ENCODE measurements around the gene RBBP8.
A peak's percentile ranks its signal among the peaks of the same experiment; 100 is the strongest.

The RBBP8 gene

DNA sequence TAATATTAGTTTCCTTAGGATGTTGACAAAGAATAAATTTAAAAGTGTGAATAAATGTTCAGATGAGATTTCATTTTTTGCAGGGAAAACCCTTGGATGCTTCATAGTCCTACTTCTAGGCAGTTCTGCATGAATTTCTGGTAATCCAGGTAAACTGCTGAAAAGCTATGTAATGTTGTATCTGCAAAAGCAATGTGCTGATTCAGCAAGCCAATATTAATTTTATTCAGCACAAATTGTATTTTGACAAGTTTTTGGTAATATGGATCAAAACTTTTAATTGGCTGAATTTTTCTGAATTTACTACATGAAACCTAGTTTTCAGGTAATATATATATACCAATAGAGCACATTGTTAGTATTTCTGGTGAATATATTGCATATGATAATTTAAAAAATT is 17.8 kb upstream of the RBBP8 start:
- no peak for DNase-seq (ENCODE audit: low read depth)
- Histone ChIP-seq H3K9ac (ENCODE audit: low read length) (no peak overlapping the region), H3K9me3 (ENCODE audit: control insufficient read depth, low read length) (no peaks in the 10 kb centered on the region), H3K36me3 (ENCODE audit: control insufficient read depth, insufficient read depth, low read length, severe bottlenecking) (no peaks in the 10 kb centered on the region), H3K27me3 (replicated peaks; ENCODE audit: control insufficient read depth, insufficient read depth, low read length) (no peaks in the 10 kb centered on the region), H3K4me3 (ENCODE audit: low read length) (no peak overlapping the region), H3K4me1 (ENCODE audit: control insufficient read depth, insufficient read depth, low read length) (peaks cover 14% of the 10 kb centered on the region)

DNA sequence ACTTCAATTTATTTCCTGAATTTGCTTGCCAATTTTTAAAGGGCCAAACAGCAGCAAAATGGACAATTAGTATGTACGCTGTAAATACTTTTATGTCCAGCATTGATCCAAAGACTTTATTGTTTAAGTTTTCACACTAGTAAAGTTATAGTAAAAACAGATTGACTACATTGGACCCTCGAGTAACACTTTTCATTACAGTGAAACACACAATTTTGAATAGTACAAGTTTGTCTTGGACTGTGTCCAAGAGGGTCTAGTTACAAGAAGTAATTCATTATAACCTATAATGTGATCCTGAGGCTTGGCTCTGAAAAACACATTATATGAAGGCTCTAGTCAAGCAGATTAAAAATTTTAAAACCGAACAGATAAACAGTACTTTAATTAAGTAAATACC is 11.4 kb upstream of the RBBP8 start:
- Histone ChIP-seq H3K9me3 (ENCODE audit: control insufficient read depth, low read length) (no peaks in the 10 kb centered on the region), H3K4me3 (ENCODE audit: low read length) (no peak overlapping the region), H3K9ac (ENCODE audit: low read length) (no peak overlapping the region)

DNA sequence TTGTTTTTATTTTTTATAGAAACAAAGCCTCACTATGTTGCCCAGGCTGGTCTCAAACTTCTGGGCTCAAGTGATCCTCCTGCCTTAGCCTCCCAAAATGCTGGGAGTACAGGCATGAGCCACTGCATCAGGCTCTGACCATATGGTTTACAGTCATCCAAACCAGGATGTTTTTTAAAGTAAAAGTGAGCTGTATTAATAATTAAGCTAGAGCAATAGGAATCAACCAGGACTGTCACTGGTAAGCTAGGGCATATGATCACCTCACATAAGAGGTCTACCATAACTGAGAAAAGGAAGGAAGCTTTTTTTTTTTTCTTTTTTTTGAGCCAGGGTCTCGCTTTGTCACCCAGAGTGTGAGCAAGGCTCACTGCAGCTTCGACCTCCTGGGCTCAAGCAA is 8.5 kb upstream of the RBBP8 start:
- H3K9ac ChIP-seq (ENCODE audit: low read length), result no peak overlapping the region
- H3K27me3 ChIP-seq (replicated peaks; ENCODE audit: control insufficient read depth, insufficient read depth, low read length), result no peaks in the 10 kb centered on the region
- DNase-seq (ENCODE audit: low read depth), result no peak
- no peaks in the 10 kb centered on the region for H3K9me3 ChIP-seq (ENCODE audit: control insufficient read depth, low read length)
- H3K36me3 ChIP-seq (ENCODE audit: control insufficient read depth, insufficient read depth, low read length, severe bottlenecking), result no peaks in the 10 kb centered on the region
- H3K4me3 ChIP-seq (ENCODE audit: low read length), result no peak overlapping the region
- no peaks in the 10 kb centered on the region for H3K4me1 ChIP-seq (ENCODE audit: control insufficient read depth, insufficient read depth, low read length)

More for the DNA sequence above, 11.4 kb upstream of the RBBP8 start:
- no peak for DNase-seq (ENCODE audit: low read depth)
- Histone ChIP-seq H3K36me3 (ENCODE audit: control insufficient read depth, insufficient read depth, low read length, severe bottlenecking) (no peaks in the 10 kb centered on the region), H3K27me3 (replicated peaks; ENCODE audit: control insufficient read depth, insufficient read depth, low read length) (no peaks in the 10 kb centered on the region), H3K4me1 (ENCODE audit: control insufficient read depth, insufficient read depth, low read length) (no peaks in the 10 kb centered on the region)

DNA sequence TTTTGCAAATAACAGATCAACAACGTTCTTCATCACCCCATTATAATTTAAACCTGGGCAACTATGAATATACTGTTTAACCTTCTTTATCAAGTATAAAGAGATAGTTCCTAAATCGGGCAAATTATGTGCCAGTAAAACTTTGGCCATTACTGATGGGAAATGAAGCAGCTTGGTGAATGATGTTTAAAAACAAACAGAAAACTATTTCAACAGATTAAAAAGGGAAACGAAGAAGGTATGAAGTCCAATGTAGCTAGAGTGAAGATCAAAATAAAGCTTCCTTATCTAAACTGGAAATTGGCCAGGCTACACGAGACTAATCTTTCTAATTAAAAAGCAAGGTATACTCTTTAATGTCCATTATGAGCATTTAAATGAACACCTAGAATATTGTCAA is 6.7 kb upstream of the RBBP8 start:
- Histone ChIP-seq H3K9ac (ENCODE audit: low read length) (no peak overlapping the region), H3K4me3 (ENCODE audit: low read length) (no peak overlapping the region), H3K36me3 (ENCODE audit: control insufficient read depth, insufficient read depth, low read length, severe bottlenecking) (no peaks in the 10 kb centered on the region), H3K9me3 (ENCODE audit: control insufficient read depth, low read length) (no peaks in the 10 kb centered on the region), H3K4me1 (ENCODE audit: control insufficient read depth, insufficient read depth, low read length) (no peaks in the 10 kb centered on the region), H3K27me3 (replicated peaks; ENCODE audit: control insufficient read depth, insufficient read depth, low read length) (no peaks in the 10 kb centered on the region)
- no peak for DNase-seq (ENCODE audit: low read depth)

DNA sequence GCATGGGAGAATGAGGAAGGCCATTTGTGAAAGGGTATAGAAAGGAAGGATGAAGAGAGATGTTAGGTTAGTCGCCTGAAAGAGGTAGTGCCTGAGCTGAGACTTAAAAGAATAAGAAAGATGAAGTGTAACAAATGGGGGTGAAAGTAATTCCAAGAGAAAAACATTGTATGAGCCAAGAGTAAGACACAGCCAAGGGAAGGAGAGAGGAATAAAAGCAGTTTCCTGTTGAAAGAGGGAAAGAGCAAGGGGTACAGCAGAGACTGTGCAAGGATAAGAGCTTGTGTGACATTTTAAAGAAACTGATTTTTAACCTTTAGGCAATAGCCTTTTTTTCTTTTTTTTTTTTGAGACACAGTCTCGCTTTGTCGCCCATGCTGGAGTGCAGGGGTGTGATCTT is 4.8 kb upstream of the RBBP8 start:
- no peaks in the 10 kb centered on the region for H3K36me3 ChIP-seq (ENCODE audit: control insufficient read depth, insufficient read depth, low read length, severe bottlenecking)

DNA sequence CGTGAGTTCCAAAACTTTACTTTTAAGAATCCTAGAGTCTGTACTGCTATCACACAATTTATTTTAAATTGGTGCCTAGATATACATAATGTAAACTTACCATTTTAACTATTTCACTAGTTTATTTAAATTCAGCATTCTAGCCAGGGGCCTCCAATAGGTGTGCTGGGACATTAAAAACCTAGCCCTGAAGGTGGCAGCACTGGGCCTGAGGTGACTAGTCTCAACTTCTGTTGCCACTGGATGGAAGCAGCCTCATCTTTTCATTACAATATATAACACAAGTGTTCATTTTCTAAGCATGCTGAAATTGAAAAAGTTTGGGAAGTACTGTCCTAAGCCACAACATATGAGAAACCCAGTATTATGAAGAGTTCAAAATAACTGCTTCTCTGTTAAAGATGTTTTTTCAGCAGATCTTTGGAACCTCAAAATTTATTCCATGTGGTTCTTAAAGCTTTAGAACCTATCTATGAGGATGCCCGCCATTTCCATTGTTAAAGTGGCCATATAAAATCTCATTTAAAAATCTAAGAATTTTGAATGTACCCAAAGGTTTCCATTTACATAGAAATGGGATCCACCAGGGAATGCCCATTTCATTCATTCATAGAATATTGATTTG is 2.9 kb upstream of the RBBP8 start:
- Histone ChIP-seq H3K36me3 (ENCODE audit: control insufficient read depth, insufficient read depth, low read length, severe bottlenecking) (no peaks in the 10 kb centered on the region), H3K27me3 (replicated peaks; ENCODE audit: control insufficient read depth, insufficient read depth, low read length) (no peaks in the 10 kb centered on the region), H3K4me3 (ENCODE audit: low read length) (no peak overlapping the region), H3K4me1 (ENCODE audit: control insufficient read depth, insufficient read depth, low read length) (peaks cover 11% of the 10 kb centered on the region), H3K9ac (ENCODE audit: low read length) (no peak overlapping the region), H3K9me3 (ENCODE audit: control insufficient read depth, low read length) (no peaks in the 10 kb centered on the region)
- peak; percentile 89 for DNase-seq (ENCODE audit: low read depth)

More for the DNA sequence above, 4.8 kb upstream of the RBBP8 start:
- DNase-seq (ENCODE audit: low read depth), result no peak
- no peak overlapping the region for H3K9ac ChIP-seq (ENCODE audit: low read length)
- H3K4me3 ChIP-seq (ENCODE audit: low read length), result no peak overlapping the region
- H3K27me3 ChIP-seq (replicated peaks; ENCODE audit: control insufficient read depth, insufficient read depth, low read length), result no peaks in the 10 kb centered on the region
- H3K4me1 ChIP-seq (ENCODE audit: control insufficient read depth, insufficient read depth, low read length), result peaks cover 6% of the 10 kb centered on the region
- H3K9me3 ChIP-seq (ENCODE audit: control insufficient read depth, low read length), result no peaks in the 10 kb centered on the region

DNA sequence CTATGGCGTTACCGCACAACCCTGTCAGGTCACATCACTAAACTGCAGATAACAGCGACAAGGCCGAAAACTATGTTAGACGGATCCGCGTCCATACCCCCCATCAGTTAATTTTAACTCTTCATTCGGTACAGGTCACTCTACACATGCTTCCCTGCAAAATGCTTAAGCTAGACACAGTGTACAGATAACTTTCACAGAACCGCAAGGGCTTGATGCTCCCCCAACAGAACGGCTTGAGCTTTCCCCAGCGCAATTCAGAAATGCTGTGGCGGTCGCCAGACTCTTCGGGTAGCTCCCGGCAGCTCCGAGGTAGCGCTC is 283 bp upstream of the RBBP8 start:
- Histone ChIP-seq H3K9me3 (ENCODE audit: control insufficient read depth, low read length) (no peaks in the 10 kb centered on the region), H3K27me3 (replicated peaks; ENCODE audit: control insufficient read depth, insufficient read depth, low read length) (no peaks in the 10 kb centered on the region), H3K36me3 (ENCODE audit: control insufficient read depth, insufficient read depth, low read length, severe bottlenecking) (no peaks in the 10 kb centered on the region), H3K4me1 (ENCODE audit: control insufficient read depth, insufficient read depth, low read length) (peaks cover 11% of the 10 kb centered on the region), H3K4me3 (ENCODE audit: low read length) (peak overlapping the region; percentile 98), H3K9ac (ENCODE audit: low read length) (peak overlapping the region; percentile 97)
- DNase-seq (ENCODE audit: low read depth), result no peak

DNA sequence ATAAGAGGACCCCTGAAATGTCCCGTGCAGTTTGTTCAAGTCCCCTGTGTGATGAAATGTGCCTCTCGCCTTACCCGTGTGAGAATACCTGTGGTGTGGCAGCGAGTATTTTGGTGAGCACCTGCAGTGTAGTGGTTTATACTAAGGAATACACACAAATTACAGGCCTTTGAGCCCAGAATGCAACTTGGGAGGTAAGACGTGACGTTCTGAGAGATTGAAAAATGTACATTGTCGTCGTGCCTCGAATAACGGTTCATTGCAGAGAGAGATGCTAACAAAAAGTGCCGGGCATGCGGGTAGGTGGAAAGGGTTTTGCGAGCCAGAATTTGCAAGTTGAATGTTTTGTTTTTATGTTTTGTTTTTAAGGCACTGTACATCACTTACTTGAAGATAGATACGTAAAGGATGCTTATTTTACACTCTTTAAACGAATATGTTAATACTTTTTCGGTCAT is 867 bp downstream of the RBBP8 start:
- H3K9ac ChIP-seq (ENCODE audit: low read length), result peak overlapping the region; percentile 97
- no peak for DNase-seq (ENCODE audit: low read depth)
- H3K36me3 ChIP-seq (ENCODE audit: control insufficient read depth, insufficient read depth, low read length, severe bottlenecking), result peaks cover 4% of the 10 kb centered on the region

DNA sequence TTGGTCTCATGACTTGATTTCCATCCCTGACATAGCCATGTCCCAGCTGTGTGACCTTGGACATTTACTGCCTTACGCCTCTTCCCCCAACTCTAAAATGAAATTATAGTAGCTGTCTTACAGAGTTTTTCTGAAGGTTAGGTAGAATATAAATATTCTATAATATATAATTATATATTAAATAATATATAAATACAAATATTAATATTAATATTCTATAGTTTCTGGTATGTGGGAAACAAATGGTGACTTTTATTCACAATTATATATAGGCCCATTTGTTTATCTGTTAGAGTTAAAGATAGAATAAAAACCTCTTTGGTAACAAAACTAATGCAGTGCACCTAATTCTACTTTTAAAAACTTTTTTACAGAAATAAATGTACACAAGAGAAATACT is 1.7 kb downstream of the RBBP8 start:
- no peak overlapping the region for H3K9ac ChIP-seq (ENCODE audit: low read length)
- peaks cover 4% of the 10 kb centered on the region for H3K36me3 ChIP-seq (ENCODE audit: control insufficient read depth, insufficient read depth, low read length, severe bottlenecking)
- peaks cover 11% of the 10 kb centered on the region for H3K4me1 ChIP-seq (ENCODE audit: control insufficient read depth, insufficient read depth, low read length)
- H3K9me3 ChIP-seq (ENCODE audit: control insufficient read depth, low read length), result no peaks in the 10 kb centered on the region
- DNase-seq (ENCODE audit: low read depth), result no peak
- no peaks in the 10 kb centered on the region for H3K27me3 ChIP-seq (replicated peaks; ENCODE audit: control insufficient read depth, insufficient read depth, low read length)
- no peak overlapping the region for H3K4me3 ChIP-seq (ENCODE audit: low read length)

More for the DNA sequence above, 867 bp downstream of the RBBP8 start:
- peaks cover 11% of the 10 kb centered on the region for H3K4me1 ChIP-seq (ENCODE audit: control insufficient read depth, insufficient read depth, low read length)
- no peaks in the 10 kb centered on the region for H3K9me3 ChIP-seq (ENCODE audit: control insufficient read depth, low read length)
- no peaks in the 10 kb centered on the region for H3K27me3 ChIP-seq (replicated peaks; ENCODE audit: control insufficient read depth, insufficient read depth, low read length)
- H3K4me3 ChIP-seq (ENCODE audit: low read length), result peak overlapping the region; percentile 98

DNA sequence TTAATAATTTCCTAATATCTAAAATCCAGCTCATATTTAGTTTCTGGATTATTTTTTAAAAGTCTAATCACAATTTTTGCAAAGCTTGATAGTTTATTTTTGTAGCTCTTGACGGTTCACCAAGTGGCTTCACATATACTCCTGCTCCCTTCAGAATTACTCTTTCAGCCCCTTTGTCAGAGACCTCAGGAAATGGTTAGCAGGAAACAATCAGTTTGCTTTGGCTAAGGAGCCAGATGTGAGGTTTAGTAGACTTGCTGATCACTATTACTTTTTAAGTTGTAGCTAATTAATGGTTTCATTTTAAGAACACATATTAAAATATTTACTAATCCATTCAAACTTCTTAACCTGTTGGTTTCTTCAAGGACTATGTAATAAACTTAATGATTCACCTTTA is 2.3 kb downstream of the RBBP8 start:
- Histone ChIP-seq H3K27me3 (replicated peaks; ENCODE audit: control insufficient read depth, insufficient read depth, low read length) (no peaks in the 10 kb centered on the region), H3K36me3 (ENCODE audit: control insufficient read depth, insufficient read depth, low read length, severe bottlenecking) (peaks cover 4% of the 10 kb centered on the region), H3K9me3 (ENCODE audit: control insufficient read depth, low read length) (no peaks in the 10 kb centered on the region), H3K4me3 (ENCODE audit: low read length) (no peak overlapping the region), H3K9ac (ENCODE audit: low read length) (no peak overlapping the region), H3K4me1 (ENCODE audit: control insufficient read depth, insufficient read depth, low read length) (peaks cover 11% of the 10 kb centered on the region)
- no peak for DNase-seq (ENCODE audit: low read depth)

DNA sequence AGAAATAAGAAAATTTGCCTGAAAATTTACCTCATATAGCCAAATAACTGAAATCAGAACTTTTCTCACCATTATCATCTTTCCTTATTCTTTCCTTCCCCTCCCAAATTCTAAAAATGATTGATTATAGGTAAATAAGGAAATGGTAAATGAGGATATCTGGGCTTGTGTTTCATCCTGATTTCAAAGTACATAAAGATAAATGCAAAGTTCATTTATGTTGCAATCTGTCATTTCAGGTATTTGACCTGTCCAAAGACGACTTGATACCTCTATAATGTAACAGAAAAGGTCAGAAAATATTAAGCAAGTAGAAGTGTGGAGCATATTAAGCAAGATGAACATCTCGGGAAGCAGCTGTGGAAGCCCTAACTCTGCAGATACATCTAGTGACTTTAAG is 3.4 kb downstream of the RBBP8 start:
- Histone ChIP-seq H3K4me1 (ENCODE audit: control insufficient read depth, insufficient read depth, low read length) (peaks cover 11% of the 10 kb centered on the region), H3K9ac (ENCODE audit: low read length) (no peak overlapping the region), H3K36me3 (ENCODE audit: control insufficient read depth, insufficient read depth, low read length, severe bottlenecking) (peaks cover 4% of the 10 kb centered on the region), H3K4me3 (ENCODE audit: low read length) (no peak overlapping the region), H3K27me3 (replicated peaks; ENCODE audit: control insufficient read depth, insufficient read depth, low read length) (no peaks in the 10 kb centered on the region), H3K9me3 (ENCODE audit: control insufficient read depth, low read length) (no peaks in the 10 kb centered on the region)
- DNase-seq (ENCODE audit: low read depth), result no peak

DNA sequence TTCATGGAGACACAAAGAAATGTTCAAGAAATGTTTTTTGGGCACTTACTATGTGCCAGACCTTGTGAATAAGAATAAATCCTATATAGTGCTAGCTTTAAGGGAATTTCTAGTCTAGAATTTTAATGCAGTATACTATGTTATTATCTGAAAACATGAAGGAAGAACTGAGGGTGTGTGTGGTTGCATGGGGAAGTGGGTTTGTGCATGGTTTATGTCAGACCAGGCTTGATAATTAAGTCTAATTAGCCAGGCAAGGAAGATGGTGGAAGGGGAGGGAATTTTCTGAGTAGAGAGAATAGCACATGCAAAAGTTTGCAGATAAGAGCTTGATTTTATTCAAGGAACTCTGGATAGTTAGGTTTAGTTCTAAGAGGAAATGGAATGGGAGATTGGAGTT is 6.5 kb downstream of the RBBP8 start:
- H3K9me3 ChIP-seq (ENCODE audit: control insufficient read depth, low read length), result no peaks in the 10 kb centered on the region
- H3K36me3 ChIP-seq (ENCODE audit: control insufficient read depth, insufficient read depth, low read length, severe bottlenecking), result peaks cover 4% of the 10 kb centered on the region
- no peak for DNase-seq (ENCODE audit: low read depth)
- no peak overlapping the region for H3K9ac ChIP-seq (ENCODE audit: low read length)
- no peaks in the 10 kb centered on the region for H3K27me3 ChIP-seq (replicated peaks; ENCODE audit: control insufficient read depth, insufficient read depth, low read length)
- H3K4me1 ChIP-seq (ENCODE audit: control insufficient read depth, insufficient read depth, low read length), result no peaks in the 10 kb centered on the region
- no peak overlapping the region for H3K4me3 ChIP-seq (ENCODE audit: low read length)
